ENCODE measurements around the gene PDE3A. TPM values are rescaled to one million over a fixed set of nuclear protein-coding genes. Genes with fewer than 3 reads are reported as not detected.

The PDE3A gene
- polyA plus RNA-seq, 1 experiment: 3.5 TPM

- no peaks in the 10 kb centered on the region for H3K36me3 ChIP-seq (ENCODE audit: control insufficient read depth, insufficient read depth, low read length)
- H3K4me3 ChIP-seq (ENCODE audit: low read depth, low read length): no peak overlapping the region
- no peaks in the 10 kb centered on the region for H3K27me3 ChIP-seq (ENCODE audit: control insufficient read depth, insufficient read depth, low read length)
- no peak for DNase-seq (ENCODE audit: low read depth)
- TF ChIP-seq, protein P1, sequence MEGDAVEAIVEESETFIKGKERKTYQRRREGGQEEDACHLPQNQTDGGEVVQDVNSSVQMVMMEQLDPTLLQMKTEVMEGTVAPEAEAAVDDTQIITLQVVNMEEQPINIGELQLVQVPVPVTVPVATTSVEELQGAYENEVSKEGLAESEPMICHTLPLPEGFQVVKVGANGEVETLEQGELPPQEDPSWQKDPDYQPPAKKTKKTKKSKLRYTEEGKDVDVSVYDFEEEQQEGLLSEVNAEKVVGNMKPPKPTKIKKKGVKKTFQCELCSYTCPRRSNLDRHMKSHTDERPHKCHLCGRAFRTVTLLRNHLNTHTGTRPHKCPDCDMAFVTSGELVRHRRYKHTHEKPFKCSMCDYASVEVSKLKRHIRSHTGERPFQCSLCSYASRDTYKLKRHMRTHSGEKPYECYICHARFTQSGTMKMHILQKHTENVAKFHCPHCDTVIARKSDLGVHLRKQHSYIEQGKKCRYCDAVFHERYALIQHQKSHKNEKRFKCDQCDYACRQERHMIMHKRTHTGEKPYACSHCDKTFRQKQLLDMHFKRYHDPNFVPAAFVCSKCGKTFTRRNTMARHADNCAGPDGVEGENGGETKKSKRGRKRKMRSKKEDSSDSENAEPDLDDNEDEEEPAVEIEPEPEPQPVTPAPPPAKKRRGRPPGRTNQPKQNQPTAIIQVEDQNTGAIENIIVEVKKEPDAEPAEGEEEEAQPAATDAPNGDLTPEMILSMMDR (IDR thresholded peaks at IDR 0.05; ENCODE audit: insufficient read depth, low read depth, low read length): no peak
- POLR2A ChIA-PET: no interaction called here
- CTCF ChIA-PET: no interaction called here
These were observed 2.7 kb downstream of the PDE3A start for GRCh38 chr12:20370866-20371519.

DNA sequence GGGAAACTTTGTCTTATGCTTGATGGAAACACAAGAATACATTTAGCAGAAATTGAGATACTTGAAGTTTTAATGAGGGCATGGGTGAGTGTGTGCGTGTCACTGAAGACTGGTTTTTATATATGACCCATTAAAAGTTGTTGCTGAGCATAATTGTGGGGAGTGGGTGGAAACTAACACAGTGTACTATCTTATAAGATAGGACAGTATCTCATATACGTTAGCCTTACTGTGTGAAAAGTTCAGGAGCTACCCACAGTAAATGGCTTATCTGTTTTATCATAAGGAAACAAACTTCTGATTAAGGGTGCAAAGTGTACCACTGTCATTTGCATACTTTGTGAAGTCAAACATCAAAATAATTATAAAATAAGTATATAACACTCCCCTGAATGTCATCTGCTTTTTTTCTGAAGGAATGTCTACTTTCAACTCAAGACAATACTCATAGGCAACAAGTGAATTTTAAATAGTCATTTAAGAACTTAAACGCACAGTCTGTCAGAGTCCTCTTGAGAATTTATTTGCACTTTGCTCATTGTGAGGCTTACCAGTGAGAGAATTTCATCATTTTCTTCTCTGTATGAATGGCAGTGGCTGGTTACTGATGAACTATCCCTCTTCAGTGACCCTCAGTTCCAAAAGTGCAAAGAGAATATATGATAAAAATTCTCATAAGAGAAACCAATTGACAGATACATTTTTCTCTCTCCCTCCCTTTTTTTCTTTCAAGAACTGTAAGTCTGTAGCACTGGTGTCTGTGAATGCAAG is 4.2 kb downstream of the PDE3A start:
- CTCF ChIA-PET: no interaction called here
- TF ChIP-seq, protein P1 (IDR thresholded peaks at IDR 0.05; ENCODE audit: insufficient read depth, low read depth, low read length): no peak
- POLR2A ChIA-PET: no interaction called here

GRCh38 chr12:20374795-20375194 is 6.5 kb downstream of the PDE3A start:
- Histone ChIP-seq H3K4me3 (ENCODE audit: low read depth, low read length) (no peak overlapping the region), H3K36me3 (ENCODE audit: control insufficient read depth, insufficient read depth, low read length) (no peaks in the 10 kb centered on the region), H3K27me3 (ENCODE audit: control insufficient read depth, insufficient read depth, low read length) (no peaks in the 10 kb centered on the region)
- no peak for DNase-seq (ENCODE audit: low read depth)
- POLR2A ChIA-PET: no interaction called here
- CTCF ChIA-PET: no interaction called here
- TF ChIP-seq, protein P1 (IDR thresholded peaks at IDR 0.05; ENCODE audit: insufficient read depth, low read depth, low read length): no peak

More for the DNA sequence above, 4.2 kb downstream of the PDE3A start:
- Histone ChIP-seq H3K27me3 (ENCODE audit: control insufficient read depth, insufficient read depth, low read length) (no peaks in the 10 kb centered on the region), H3K36me3 (ENCODE audit: control insufficient read depth, insufficient read depth, low read length) (no peaks in the 10 kb centered on the region), H3K4me3 (ENCODE audit: low read depth, low read length) (no peak overlapping the region)
- no peak for DNase-seq (ENCODE audit: low read depth)

DNA sequence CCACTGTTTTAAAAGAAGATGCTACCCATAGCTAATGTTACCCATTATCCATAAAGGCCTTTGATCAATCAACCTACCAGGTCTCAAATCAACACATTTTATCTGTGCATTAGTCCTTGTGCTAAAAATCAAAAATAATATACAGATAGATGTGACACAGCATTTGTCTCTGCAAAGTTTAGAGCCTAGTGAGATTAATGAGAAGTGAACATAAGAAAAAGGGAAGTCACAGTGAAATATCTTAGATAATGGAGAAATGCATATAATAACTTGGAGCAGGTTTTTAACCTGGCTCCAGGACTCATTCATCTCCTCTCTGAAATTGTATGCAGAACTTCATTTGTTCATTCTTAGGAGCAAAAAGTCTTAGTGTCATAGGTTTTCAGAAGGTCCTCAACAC is 7.2 kb downstream of the PDE3A start:
- no peaks in the 10 kb centered on the region for H3K36me3 ChIP-seq (ENCODE audit: control insufficient read depth, insufficient read depth, low read length)
- POLR2A ChIA-PET: no interaction called here
- CTCF ChIA-PET: no interaction called here
- H3K4me3 ChIP-seq (ENCODE audit: low read depth, low read length): no peak overlapping the region
- no peaks in the 10 kb centered on the region for H3K27me3 ChIP-seq (ENCODE audit: control insufficient read depth, insufficient read depth, low read length)
- TF ChIP-seq, protein P1 (IDR thresholded peaks at IDR 0.05; ENCODE audit: insufficient read depth, low read depth, low read length): no peak
- DNase-seq (ENCODE audit: low read depth): no peak

DNA sequence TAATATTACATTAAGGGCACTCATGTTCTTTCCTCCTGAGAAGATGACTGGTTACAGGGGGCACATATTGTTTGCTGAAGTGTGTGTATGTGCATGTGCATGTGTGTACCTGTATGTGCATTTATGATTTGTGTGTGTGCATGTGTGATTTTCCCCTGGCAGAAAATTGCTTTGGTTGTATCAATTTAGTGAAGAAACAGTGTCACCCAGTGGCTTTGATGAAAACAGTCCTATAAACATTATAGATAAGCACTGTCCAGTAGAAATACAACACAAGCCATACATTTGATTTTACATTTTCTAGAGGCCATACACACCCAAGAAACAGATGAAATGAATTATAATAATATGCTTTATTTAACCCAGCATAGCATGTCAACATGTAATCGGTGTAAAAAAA is 8.6 kb downstream of the PDE3A start:
- CTCF ChIA-PET: interaction anchor here (0.6 to 1.8 kb wide), 2 partner anchors 461 to 639 kb away, joined by 3 to 13 read pairs; no protein-coding TSS in a partner anchor
- H3K4me3 ChIP-seq (ENCODE audit: low read depth, low read length): no peak overlapping the region
- no peak for DNase-seq (ENCODE audit: low read depth)
- TF ChIP-seq, protein P1 (IDR thresholded peaks at IDR 0.05; ENCODE audit: insufficient read depth, low read depth, low read length): peak; percentile 33
- no peaks in the 10 kb centered on the region for H3K36me3 ChIP-seq (ENCODE audit: control insufficient read depth, insufficient read depth, low read length)
- no peaks in the 10 kb centered on the region for H3K27me3 ChIP-seq (ENCODE audit: control insufficient read depth, insufficient read depth, low read length)
- POLR2A ChIA-PET: no interaction called here
